ENCODE data around the gene TDO2.
A peak's percentile ranks its signal among the peaks of the same experiment; 100 is the strongest.
"Not testable (repeated sequence)": the region's sequence is repeated elsewhere in the genome, so short reads cannot be mapped to it uniquely, and the experiment has no call there.

Gene TDO2

DNA sequence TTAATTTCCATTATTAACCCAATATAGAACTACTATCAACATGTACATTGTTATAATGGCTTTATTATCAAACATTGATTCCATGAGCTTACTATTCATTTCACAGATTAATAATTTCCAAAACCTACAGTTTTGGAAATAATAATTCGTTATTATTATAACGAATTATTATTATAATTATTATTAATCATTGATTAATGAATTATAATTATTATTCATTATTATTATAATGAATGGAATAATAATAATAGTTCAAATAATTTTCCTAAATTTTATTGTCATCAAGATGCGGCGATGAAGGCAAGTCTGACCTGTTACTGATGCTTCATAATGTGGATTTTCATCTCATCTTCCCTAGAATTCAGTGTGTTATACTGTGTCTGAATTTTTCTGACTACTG is 28.1 kb downstream of the TDO2 start:
- DNase-seq (ENCODE audit: low spot score in 2 of 2) (no peak), ATAC-seq (no peak)
- H3K27ac Mint-ChIP-seq, result no peak overlapping the region
- H3K4me3 Mint-ChIP-seq, result no peak overlapping the region
- H3K9me3 Mint-ChIP-seq, result no peaks in the 10 kb centered on the region
- no peaks in the 10 kb centered on the region for H3K4me1 Mint-ChIP-seq
- peaks cover 4% of the 10 kb centered on the region for H3K36me3 Mint-ChIP-seq

- H3K27ac Mint-ChIP-seq; DNase-seq (ENCODE audit: low spot score in 2 of 2); H3K9me3 Mint-ChIP-seq; H3K4me1 Mint-ChIP-seq; H3K4me3 Mint-ChIP-seq; ATAC-seq: not testable (repeated sequence)
- H3K36me3 Mint-ChIP-seq, result peaks cover 10% of the 10 kb centered on the region
Measured at GRCh38 chr4:155934634-155935033, 31.1 kb downstream of the TDO2 start.

GRCh38 chr4:155935389-155935986 is 32.0 kb downstream of the TDO2 start:
- Mint-ChIP-seq H3K4me3 (no peak overlapping the region), H3K4me1 (no peaks in the 10 kb centered on the region), H3K9me3 (no peaks in the 10 kb centered on the region), H3K27ac (no peak overlapping the region), H3K36me3 (peaks cover 17% of the 10 kb centered on the region)
- ATAC-seq (no peak), DNase-seq (ENCODE audit: low spot score in 2 of 2) (no peak)

GRCh38 chr4:155941085-155941790 is 37.7 kb downstream of the TDO2 start:
- Mint-ChIP-seq H3K9me3 (no peaks in the 10 kb centered on the region), H3K36me3 (peaks cover 17% of the 10 kb centered on the region), H3K4me1 (no peaks in the 10 kb centered on the region), H3K27ac (no peak overlapping the region), H3K4me3 (no peak overlapping the region)
- DNase-seq (ENCODE audit: low spot score in 2 of 2) (no peak), ATAC-seq (no peak)

- no peak overlapping the region for H3K27ac Mint-ChIP-seq
- ATAC-seq, result no peak
Measured at GRCh38 chr4:155941820-155942219, 38.3 kb downstream of the TDO2 start.

DNA sequence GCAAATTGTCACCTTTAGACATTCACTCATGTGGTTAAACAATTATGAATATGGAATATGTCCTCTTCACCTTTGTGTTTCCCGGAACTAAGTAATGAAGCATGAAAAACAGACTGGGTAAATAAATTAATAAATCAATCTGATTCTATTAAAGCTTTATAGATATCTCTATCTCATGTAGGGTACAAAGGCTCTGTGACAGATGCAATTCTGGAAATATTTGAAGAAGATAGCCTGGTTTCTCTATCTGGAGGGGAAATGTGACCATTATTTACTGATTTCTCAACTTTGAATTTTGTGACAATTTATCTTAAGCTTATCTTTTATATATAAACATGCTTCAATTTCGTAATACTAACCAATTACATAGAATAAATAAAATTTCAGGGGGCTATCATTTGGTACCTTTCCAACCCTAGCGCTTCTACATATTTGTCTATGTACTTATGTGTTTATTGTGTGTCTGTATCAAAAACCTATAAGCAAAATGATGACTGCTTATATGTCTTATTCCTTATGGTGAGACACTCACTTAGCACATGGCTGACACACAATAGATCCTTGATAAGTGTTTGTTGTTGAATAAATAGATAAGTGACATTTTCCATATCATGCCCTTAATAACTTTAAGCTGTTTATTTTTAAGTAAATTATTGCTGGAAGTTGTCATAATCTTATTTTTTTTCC is 40.3 kb downstream of the TDO2 start:
- DNase-seq (ENCODE audit: low spot score in 2 of 2) (no peak), ATAC-seq (no peak)
- Mint-ChIP-seq H3K27ac (no peak overlapping the region), H3K9me3 (no peaks in the 10 kb centered on the region), H3K4me3 (no peak overlapping the region), H3K4me1 (no peaks in the 10 kb centered on the region), H3K36me3 (peaks cover 10% of the 10 kb centered on the region)

More at GRCh38 chr4:155941820-155942219, 38.3 kb downstream of the TDO2 start:
- H3K4me3 Mint-ChIP-seq, result no peak overlapping the region
- no peak for DNase-seq (ENCODE audit: low spot score in 2 of 2)
- H3K9me3 Mint-ChIP-seq, result no peaks in the 10 kb centered on the region
- peaks cover 17% of the 10 kb centered on the region for H3K36me3 Mint-ChIP-seq
- H3K4me1 Mint-ChIP-seq, result no peaks in the 10 kb centered on the region

DNA sequence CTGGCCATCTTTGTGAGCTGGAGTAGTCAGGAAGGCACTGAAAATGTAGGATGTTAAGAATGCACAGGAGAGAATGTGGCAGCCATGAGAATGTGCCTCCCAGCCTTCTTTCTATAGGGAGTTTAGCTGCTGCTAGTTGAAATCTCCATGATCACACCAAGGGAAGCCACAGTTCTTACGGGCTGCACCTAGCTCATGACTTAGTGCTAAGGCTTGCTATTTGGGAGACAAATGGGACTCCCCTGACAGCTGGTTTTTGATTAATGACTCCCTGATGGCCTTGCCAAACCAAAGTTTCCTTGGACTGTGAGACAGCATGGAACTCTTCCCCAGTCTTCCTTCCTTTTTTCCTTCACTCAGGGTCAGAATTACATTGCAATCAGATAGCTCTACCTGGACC is 41.0 kb downstream of the TDO2 start:
- H3K36me3 Mint-ChIP-seq, result peaks cover 7% of the 10 kb centered on the region
- H3K9me3 Mint-ChIP-seq, result no peaks in the 10 kb centered on the region
- ATAC-seq (no peak), DNase-seq (ENCODE audit: low spot score in 2 of 2) (no peak)
- no peak overlapping the region for H3K27ac Mint-ChIP-seq
- no peak overlapping the region for H3K4me3 Mint-ChIP-seq
- H3K4me1 Mint-ChIP-seq, result no peaks in the 10 kb centered on the region

- Mint-ChIP-seq H3K27ac (no peak overlapping the region), H3K4me1 (no peaks in the 10 kb centered on the region)
- no peak for ATAC-seq
Measured at GRCh38 chr4:155946486-155946885, 43.0 kb downstream of the TDO2 start.

DNA sequence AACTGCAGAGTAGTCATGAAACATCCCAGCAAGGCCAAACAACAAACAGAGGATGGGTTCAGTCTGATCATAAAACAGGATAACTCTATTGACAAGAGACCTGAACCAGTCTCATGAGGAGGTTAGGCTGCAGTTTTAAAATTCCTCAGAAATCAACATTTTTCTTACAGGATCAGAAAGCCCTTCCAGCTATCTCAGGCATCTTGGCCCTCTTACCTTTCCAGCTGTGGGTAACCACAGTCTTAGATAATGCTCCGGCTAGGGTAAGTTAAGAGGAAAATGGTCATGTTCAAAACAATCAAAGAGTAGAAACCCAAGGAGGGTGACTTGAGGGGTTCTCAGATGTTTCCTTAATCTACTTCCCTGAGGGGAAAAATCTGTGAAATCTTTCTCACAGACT is 45.0 kb downstream of the TDO2 start:
- Mint-ChIP-seq H3K36me3 (peaks cover 4% of the 10 kb centered on the region), H3K4me3 (no peak overlapping the region), H3K4me1 (peaks cover 11% of the 10 kb centered on the region), H3K9me3 (no peaks in the 10 kb centered on the region), H3K27ac (peak overlapping the region; percentile 26)
- ATAC-seq (no peak), DNase-seq (ENCODE audit: low spot score in 2 of 2) (no peak)

More at GRCh38 chr4:155946486-155946885, 43.0 kb downstream of the TDO2 start:
- DNase-seq (ENCODE audit: low spot score in 2 of 2), result no peak
- no peak overlapping the region for H3K4me3 Mint-ChIP-seq
- no peaks in the 10 kb centered on the region for H3K9me3 Mint-ChIP-seq
- no peaks in the 10 kb centered on the region for H3K36me3 Mint-ChIP-seq

DNA sequence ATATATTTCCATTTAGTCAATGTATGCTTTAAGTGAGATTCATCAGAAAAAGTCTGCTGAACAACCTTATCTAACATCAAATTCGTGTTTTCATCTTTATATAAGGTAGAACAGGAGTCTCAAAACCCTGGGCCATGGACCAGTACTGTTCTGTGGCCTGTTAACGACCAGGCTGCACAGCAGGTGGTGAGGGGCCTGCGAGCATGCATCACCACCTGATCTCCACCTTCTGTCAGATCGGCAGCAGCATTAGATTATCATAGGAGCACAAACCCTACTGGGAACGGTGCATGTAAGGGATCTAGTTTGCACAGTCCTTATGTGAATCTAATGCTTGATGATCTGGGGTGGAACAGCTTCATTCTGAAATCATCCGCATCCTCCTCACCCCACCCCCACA is 47.0 kb downstream of the TDO2 start:
- Mint-ChIP-seq H3K4me3 (no peak overlapping the region), H3K27ac (no peak overlapping the region), H3K36me3 (peaks cover 6% of the 10 kb centered on the region), H3K4me1 (peaks cover 21% of the 10 kb centered on the region), H3K9me3 (no peaks in the 10 kb centered on the region)
- no peak for DNase-seq (ENCODE audit: low spot score in 2 of 2)
- no peak for ATAC-seq

DNA sequence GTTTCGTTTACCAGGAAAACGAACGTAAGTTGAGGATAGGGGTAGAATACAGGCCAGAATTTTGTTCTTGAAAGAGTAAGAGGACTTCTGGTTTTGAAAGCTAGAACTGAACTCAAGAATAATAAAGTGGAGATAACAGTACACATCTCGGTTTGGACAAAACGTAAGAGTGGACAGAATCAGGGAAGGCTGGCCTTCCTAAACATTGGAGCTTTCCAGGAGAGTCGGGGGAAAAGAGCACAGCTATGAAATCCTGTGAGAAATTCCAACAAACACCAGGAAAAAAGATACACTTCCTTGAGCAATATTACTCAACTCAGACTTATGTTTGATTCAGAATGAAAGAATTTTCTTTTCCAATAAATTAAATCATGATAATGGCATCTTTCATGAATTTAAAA is 49.0 kb downstream of the TDO2 start:
- no peak overlapping the region for H3K27ac Mint-ChIP-seq
- no peak for DNase-seq (ENCODE audit: low spot score in 2 of 2)
- H3K4me3 Mint-ChIP-seq, result peak overlapping the region; percentile 98
- H3K9me3 Mint-ChIP-seq, result no peaks in the 10 kb centered on the region
- H3K36me3 Mint-ChIP-seq, result peaks cover 6% of the 10 kb centered on the region
- peaks cover 21% of the 10 kb centered on the region for H3K4me1 Mint-ChIP-seq
- no peak for ATAC-seq

- H3K4me1 Mint-ChIP-seq, result peaks cover 21% of the 10 kb centered on the region
- H3K27ac Mint-ChIP-seq, result peak within 1 kb of the TSS; percentile 100
- no peaks in the 10 kb centered on the region for H3K9me3 Mint-ChIP-seq
- peaks cover 6% of the 10 kb centered on the region for H3K36me3 Mint-ChIP-seq
- ATAC-seq, result peak; percentile 93
- peak; percentile 62 to 84 for DNase-seq (ENCODE audit: low spot score in 2 of 2)
- peak within 1 kb of the TSS; percentile 98 for H3K4me3 Mint-ChIP-seq
Measured at GRCh38 chr4:155953151-155954117, 49.9 kb downstream of the TDO2 start, which contains the start of gene CTSO. TSS of gene CTSO (minus strand) at chr4:155953866. CDS start at chr4:155953847, 19 bp downstream.

GRCh38 chr4:155954118-155954685 is 50.7 kb downstream of the TDO2 start:
- ATAC-seq, result no peak

GRCh38 chr4:155954939-155955338 is 51.4 kb downstream of the TDO2 start:
- H3K4me3 Mint-ChIP-seq, result no peak overlapping the region
- H3K9me3 Mint-ChIP-seq, result no peaks in the 10 kb centered on the region
- ATAC-seq, result no peak
- H3K36me3 Mint-ChIP-seq, result peaks cover 6% of the 10 kb centered on the region
- peaks cover 21% of the 10 kb centered on the region for H3K4me1 Mint-ChIP-seq
- no peak for DNase-seq (ENCODE audit: low spot score in 2 of 2)
- no peak overlapping the region for H3K27ac Mint-ChIP-seq

More at GRCh38 chr4:155954118-155954685, 50.7 kb downstream of the TDO2 start:
- peak overlapping the region; percentile 98 for H3K4me3 Mint-ChIP-seq
- peaks cover 6% of the 10 kb centered on the region for H3K36me3 Mint-ChIP-seq
- no peak for DNase-seq (ENCODE audit: low spot score in 2 of 2)
- peaks cover 21% of the 10 kb centered on the region for H3K4me1 Mint-ChIP-seq
- no peaks in the 10 kb centered on the region for H3K9me3 Mint-ChIP-seq
- H3K27ac Mint-ChIP-seq, result peak overlapping the region; percentile 100

All from stimulated activated effector memory CD8-positive, alpha-beta T cell treated with anti-CD3 and anti-CD28 coated beads, Interleukin-12 subunit alpha, Interleukin-12 subunit beta, amount 100 ng/mL, for 72 hours (primary cell).